GM19395 (cell line): Measurements from ENCODE around the gene SORL1.
"Not testable (repeated sequence)": the region's sequence is repeated elsewhere in the genome, so short reads cannot be mapped to it uniquely, and the experiment has no call there.

ENCODE experiments used
- ATAC-seq: cut with Tn5 transposase; IDR thresholded peaks from one replicate; pipeline ENCODE4 v1.9.1; 2021; ENCODE audit warnings: mild to moderate bottlenecking, moderate library complexity; ENCODE audit not compliant: unreplicated experiment

The SORL1 gene

GRCh38 chr11:121451986-121452608 lies at the start of gene SORL1:
TSS of gene SORL1 (plus strand) at chr11:121452314. CDS start at chr11:121452332, 18 bp downstream.
- peak; percentile 49 for ATAC-seq

- ATAC-seq = no peak
Measured at GRCh38 chr11:121405646-121406045, 46.5 kb upstream of the SORL1 start.

GRCh38 chr11:121406291-121406690 lies 45.8 kb upstream of the SORL1 start:
- ATAC-seq = no peak

- no peak for ATAC-seq
Measured at GRCh38 chr11:121408830-121409229, 43.3 kb upstream of the SORL1 start.

- not testable (repeated sequence) for ATAC-seq
Measured at GRCh38 chr11:121410041-121410440, 42.1 kb upstream of the SORL1 start.

GRCh38 chr11:121411330-121411729 lies 40.8 kb upstream of the SORL1 start:
- ATAC-seq = not testable (repeated sequence)

- no peak for ATAC-seq
Measured at GRCh38 chr11:121412000-121412587, 40.0 kb upstream of the SORL1 start.

- no peak for ATAC-seq
Measured at GRCh38 chr11:121412711-121413415, 39.3 kb upstream of the SORL1 start.

GRCh38 chr11:121414141-121414913 lies 37.8 kb upstream of the SORL1 start:
- no peak for ATAC-seq

- no peak for ATAC-seq
Measured at GRCh38 chr11:121415856-121416255, 36.3 kb upstream of the SORL1 start.

- ATAC-seq = peak; percentile 71
Measured at GRCh38 chr11:121417055-121417551, 35.0 kb upstream of the SORL1 start.

- ATAC-seq = no peak
Measured at GRCh38 chr11:121417607-121418006, 34.5 kb upstream of the SORL1 start.

GRCh38 chr11:121418625-121419114 lies 33.4 kb upstream of the SORL1 start:
- no peak for ATAC-seq

GRCh38 chr11:121419836-121420235 lies 32.3 kb upstream of the SORL1 start:
- ATAC-seq = no peak

- ATAC-seq = no peak
Measured at GRCh38 chr11:121420398-121420797, 31.7 kb upstream of the SORL1 start.

- ATAC-seq = no peak
Measured at GRCh38 chr11:121421149-121421901, 30.8 kb upstream of the SORL1 start.

- ATAC-seq = no peak
Measured at GRCh38 chr11:121422675-121423074, 29.4 kb upstream of the SORL1 start.

- ATAC-seq = no peak
Measured at GRCh38 chr11:121425828-121426227, 26.3 kb upstream of the SORL1 start.

- ATAC-seq = peak; percentile 43
Measured at GRCh38 chr11:121426476-121427399, 25.4 kb upstream of the SORL1 start.
